DND-41 (cell line): ENCODE results near the gene RASGEF1B.

ENCODE experiments used
- ATAC-seq: fragments of 200-7000 bp; cut with Tn5 transposase; 3 replicates; pipeline ENCODE4 v1.9.1; 2021; ENCODE audit warnings: low read depth; ENCODE audit not compliant: insufficient read depth
- DNase-seq: peaks from one replicate; pipeline ENCODE4 v3.0.0-alpha.2; 2020
- H2AFZ ChIP-seq: 2 replicates; pipeline ENCODE4 v1.6.0; 2012; ENCODE audit warnings: low read depth, low read length
- H3K27ac ChIP-seq: 2 replicates; pipeline ENCODE4 v1.5.1; 2012; ENCODE audit warnings: low read length, inconsistent platforms
- H3K27me3 ChIP-seq: fragments of 200-600 bp; sonication (generic); 2 replicates; pipeline ENCODE4 v1.6.0; 2012; ENCODE audit warnings: low read length, mild to moderate bottlenecking, inconsistent platforms; ENCODE audit not compliant: insufficient read depth, poor library complexity
- H3K36me3 ChIP-seq: 2 replicates; pipeline ENCODE4 v1.5.1; 2012; ENCODE audit warnings: low read length, inconsistent platforms; ENCODE audit not compliant: insufficient read depth
- H3K4me1 ChIP-seq: 2 replicates; pipeline ENCODE4 v1.5.1; 2012; ENCODE audit warnings: mild to moderate bottlenecking, low read length; ENCODE audit not compliant: insufficient read depth
- H3K4me2 ChIP-seq: 2 replicates; pipeline ENCODE4 v1.6.0; 2012; ENCODE audit warnings: mild to moderate bottlenecking, moderate library complexity, low read length, inconsistent platforms; ENCODE audit not compliant: insufficient read depth
- H3K4me3 ChIP-seq, 2 experiments: fragments of 200-600 bp in 1 of 2; shearing (Covaris generic) in 1 of 2; 2 replicates each; pipeline ENCODE4 v1.5.1; 2012 to 2016; ENCODE audit warnings: inconsistent platforms in 2 of 2, low read length in 2 of 2, mild to moderate bottlenecking in 2 of 2, low read depth in 1 of 2, moderate library complexity in 1 of 2
- H3K79me2 ChIP-seq: 2 replicates; pipeline ENCODE4 v1.6.0; 2012; ENCODE audit warnings: low read length, inconsistent platforms; ENCODE audit not compliant: insufficient read depth
- H3K9ac ChIP-seq: 2 replicates; pipeline ENCODE4 v1.6.0; 2012; ENCODE audit warnings: low read depth, mild to moderate bottlenecking, inconsistent platforms, low read length, moderate library complexity
- H3K9me3 ChIP-seq: 2 replicates; pipeline ENCODE4 v1.5.1; 2012; ENCODE audit warnings: low read length, moderate library complexity, mild to moderate bottlenecking, inconsistent platforms; ENCODE audit not compliant: insufficient read depth, severe bottlenecking
- H4K20me1 ChIP-seq: 2 replicates; pipeline ENCODE4 v1.6.0; 2012; ENCODE audit warnings: low read length; ENCODE audit not compliant: insufficient read depth
- CTCF ChIP-seq: IDR thresholded peaks from 2 replicates; pipeline ENCODE4 v1.5.1; 2012; ENCODE audit warnings: borderline replicate concordance, low read length, moderate library complexity, mild to moderate bottlenecking; ENCODE audit not compliant: poor library complexity, severe bottlenecking; ENCODE audit errors: extremely low read depth
- EZH2 ChIP-seq: IDR thresholded peaks from 3 replicates; pipeline ENCODE4 v1.6.1; 2012; ENCODE audit warnings: borderline replicate concordance, low read depth, mild to moderate bottlenecking, moderate library complexity, low read length, inconsistent platforms; ENCODE audit not compliant: severe bottlenecking

Gene RASGEF1B

GRCh38 chr4:81436941-81437574 lies 34.6 kb downstream of the RASGEF1B start:
- no peaks in the 10 kb centered on the region for H3K9me3 ChIP-seq
- H3K9ac ChIP-seq = no peak overlapping the region
- H3K4me1 ChIP-seq = no peaks in the 10 kb centered on the region
- H3K27ac ChIP-seq = no peak overlapping the region
- TF ChIP-seq CTCF = no peak
- H3K36me3 ChIP-seq = peaks cover 9% of the 10 kb centered on the region; the same call in 1 of the 2 replicates
- H3K4me2 ChIP-seq = no peak overlapping the region
- H3K4me3 ChIP-seq = no peak overlapping the region
- no peak for DNase-seq
- H2AFZ ChIP-seq = no peak overlapping the region
- H3K79me2 ChIP-seq = no peaks in the 10 kb centered on the region
- H3K27me3 ChIP-seq = no peaks in the 10 kb centered on the region
- no peaks in the 10 kb centered on the region for H4K20me1 ChIP-seq
- no peak for ATAC-seq

GRCh38 chr4:81436096-81436495 lies 35.6 kb downstream of the RASGEF1B start:
- H3K4me1 ChIP-seq = no peaks in the 10 kb centered on the region
- no peak overlapping the region for H3K27ac ChIP-seq
- no peak for ATAC-seq
- H3K79me2 ChIP-seq = no peaks in the 10 kb centered on the region
- no peak overlapping the region for H3K4me3 ChIP-seq
- H3K36me3 ChIP-seq = peaks cover 6% of the 10 kb centered on the region; the same call in 1 of the 2 replicates
- H3K9me3 ChIP-seq = no peaks in the 10 kb centered on the region
- no peak overlapping the region for H3K4me2 ChIP-seq
- TF ChIP-seq CTCF (no peak), EZH2 (no peak)
- H4K20me1 ChIP-seq = no peaks in the 10 kb centered on the region
- H2AFZ ChIP-seq = no peak overlapping the region
- no peak for DNase-seq
- no peaks in the 10 kb centered on the region for H3K27me3 ChIP-seq
- no peak overlapping the region for H3K9ac ChIP-seq

GRCh38 chr4:81432825-81433224 lies 38.9 kb downstream of the RASGEF1B start:
- ATAC-seq = no peak
- Histone ChIP-seq H3K79me2 (no peaks in the 10 kb centered on the region), H2AFZ (no peak overlapping the region), H3K4me3 (no peak overlapping the region), H3K9me3 (no peaks in the 10 kb centered on the region), H3K27me3 (no peaks in the 10 kb centered on the region), H3K27ac (no peak overlapping the region), H3K9ac (no peak overlapping the region), H4K20me1 (no peaks in the 10 kb centered on the region), H3K4me1 (no peaks in the 10 kb centered on the region), H3K36me3 (no peaks in the 10 kb centered on the region; the same call in 1 of the 2 replicates), H3K4me2 (no peak overlapping the region)
- TF ChIP-seq CTCF = no peak
- DNase-seq = no peak

GRCh38 chr4:81431971-81432370 lies 39.7 kb downstream of the RASGEF1B start:
- Histone ChIP-seq H3K36me3 (no peaks in the 10 kb centered on the region; the same call in 1 of the 2 replicates), H3K79me2 (no peaks in the 10 kb centered on the region), H3K4me2 (no peak overlapping the region), H4K20me1 (no peaks in the 10 kb centered on the region), H3K9ac (no peak overlapping the region), H3K27me3 (no peaks in the 10 kb centered on the region), H2AFZ (no peak overlapping the region), H3K27ac (no peak overlapping the region), H3K9me3 (no peaks in the 10 kb centered on the region), H3K4me1 (no peaks in the 10 kb centered on the region), H3K4me3 (no peak overlapping the region)
- no peak for ATAC-seq
- no peak for DNase-seq
- no peak for TF ChIP-seq CTCF
